H1 (cell line): ENCODE data around the gene NAA40. TPM values are rescaled to one million over a fixed set of nuclear protein-coding genes. Genes with fewer than 3 reads are reported as not detected.

ENCODE experiments used
- polyA plus RNA-seq, 7 experiments: library from polyadenylated mRNA; depleted of rRNA in 3 of 7; stranded (reverse) in 5 of 7; unstranded in 2 of 7; fragments of >200 nt in 5 of 7; fragments of 200-250 nt in 2 of 7; gene quantifications; 1 replicate in 5 of 7; 2 replicates in 1 of 7; 4 replicates in 1 of 7; pipeline versions ENCODE4 v1.2.1 to v1.2.3, GENCODE V29; 2011 to 2013; ENCODE audit warnings: missing spikeins in 2 of 7, mixed read lengths in 2 of 7
- total RNA-seq: library from RNA; stranded (reverse); fragmentation: NEBNext Ultra II Directional; extraction: Animal tissue kit (Norgen Biotek cat#: 25700); gene quantifications from 2 replicates; pipeline ENCODE4 v1.2.1, GENCODE V29; 2021
- TF ChIP-seq, protein P1 (sequence below): IDR thresholded peaks from 2 replicates; pipeline ENCODE4 v1.6.1; 2011; ENCODE audit warnings: low read length, improper control_type of control experiment

Gene NAA40
- total and polyA plus RNA-seq, 2 of the 8 experiments (the other 6 are each of a cell fraction or from before 2014, with no cell fraction given) = 20.0 to 31.1 TPM

DNA sequence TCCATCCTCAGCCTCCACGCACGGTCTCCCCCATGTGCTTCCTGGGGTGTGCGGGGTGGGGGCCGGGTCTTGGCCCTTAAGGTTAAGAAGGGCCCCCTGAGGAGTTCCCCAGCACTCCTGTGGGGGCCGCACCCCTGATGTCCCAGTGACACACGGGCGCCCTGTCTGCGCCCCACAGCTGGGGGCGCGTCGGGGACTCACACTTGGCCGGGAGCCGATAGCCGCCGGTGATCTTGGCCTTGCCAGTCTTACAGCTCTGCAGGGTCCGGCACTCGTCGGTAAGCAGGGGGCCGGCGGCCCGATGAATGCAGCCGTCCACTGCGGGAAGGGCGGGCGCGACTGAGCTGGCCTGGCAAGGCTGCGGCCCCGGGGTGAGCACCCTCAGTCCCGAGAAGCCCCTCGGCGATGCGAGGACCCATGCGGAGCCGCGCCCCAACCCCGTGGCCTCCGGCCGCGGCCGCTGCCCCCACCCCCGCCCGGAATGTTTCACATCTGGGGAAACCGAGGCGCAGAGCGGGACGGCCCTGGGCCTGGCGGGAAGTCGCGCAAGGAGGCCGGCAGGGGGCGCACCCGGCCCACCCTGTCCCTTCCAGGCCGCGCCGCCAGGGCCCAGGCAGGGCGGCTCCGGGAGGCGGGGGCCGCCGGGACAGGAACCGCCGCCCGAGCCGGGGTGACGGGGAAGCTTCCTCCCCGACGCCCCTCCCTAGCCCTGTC is 61.4 kb downstream of the NAA40 start (continued):
- TF ChIP-seq, protein P1, sequence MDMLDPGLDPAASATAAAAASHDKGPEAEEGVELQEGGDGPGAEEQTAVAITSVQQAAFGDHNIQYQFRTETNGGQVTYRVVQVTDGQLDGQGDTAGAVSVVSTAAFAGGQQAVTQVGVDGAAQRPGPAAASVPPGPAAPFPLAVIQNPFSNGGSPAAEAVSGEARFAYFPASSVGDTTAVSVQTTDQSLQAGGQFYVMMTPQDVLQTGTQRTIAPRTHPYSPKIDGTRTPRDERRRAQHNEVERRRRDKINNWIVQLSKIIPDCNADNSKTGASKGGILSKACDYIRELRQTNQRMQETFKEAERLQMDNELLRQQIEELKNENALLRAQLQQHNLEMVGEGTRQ = no peak
